ENCODE measurements around the gene LRBA. TPM values are rescaled to one million over a fixed set of nuclear protein-coding genes. Genes with fewer than 3 reads are reported as not detected.

The LRBA gene
- total and polyA plus RNA-seq, 8 donors: 7.3 to 156 (median 73.9) TPM

- Histone ChIP-seq H3K36me3 (no peaks in the 10 kb centered on the region), H3K9me3 (no peaks in the 10 kb centered on the region), H3K27me3 (no peaks in the 10 kb centered on the region), H3K27ac (no peak overlapping the region), H3K4me3 (no peak overlapping the region), H3K4me1 (peaks cover 0 to 11% (median 4%) of the 10 kb centered on the region in 4 donors)
- DNase-seq: peak in 1 of 2 donors; percentile 25
- TF ChIP-seq POLR2AphosphoS5 (IDR thresholded peaks at IDR 0.05): no peak
- no peak for TF ChIP-seq POLR2A (IDR thresholded peaks at IDR 0.05)
- no peak for TF ChIP-seq EP300 (IDR thresholded peaks at IDR 0.05)
- no peak for TF ChIP-seq CTCF (IDR thresholded peaks at IDR 0.05)
- intact Hi-C loops (cut with DNase I; ENCODE audit: low total_unique reads): no loop called here
- 44 to 65% (median 61%) methylated on average over 2 of the region's 2 CpGs for WGBS, 5 donors
Observed at GRCh38 chr4:150366487-150366999, 648.5 kb downstream of the LRBA start.

- intact Hi-C loops (cut with DNase I; ENCODE audit: low total_unique reads): no loop called here
- no peak for TF ChIP-seq EP300 (IDR thresholded peaks at IDR 0.05)
- no peak for TF ChIP-seq CTCF (IDR thresholded peaks at IDR 0.05)
- no peak for TF ChIP-seq POLR2AphosphoS5 (IDR thresholded peaks at IDR 0.05)
- TF ChIP-seq POLR2A (IDR thresholded peaks at IDR 0.05): no peak
Observed at GRCh38 chr4:150363721-150364688, 651.1 kb downstream of the LRBA start.

GRCh38 chr4:150358691-150359090 is 656.4 kb downstream of the LRBA start:
- Histone ChIP-seq H3K27ac (no peak overlapping the region), H3K9me3 (no peaks in the 10 kb centered on the region), H3K4me3 (no peak overlapping the region), H3K36me3 (no peaks in the 10 kb centered on the region), H3K27me3 (no peaks in the 10 kb centered on the region), H3K4me1 (peaks cover 0 to 14% (median 3%) of the 10 kb centered on the region in 4 donors)
- no peak for DNase-seq
- intact Hi-C loops (cut with DNase I; ENCODE audit: low total_unique reads): no loop called here
- no peak for TF ChIP-seq EP300 (IDR thresholded peaks at IDR 0.05)
- TF ChIP-seq POLR2AphosphoS5 (IDR thresholded peaks at IDR 0.05): no peak
- TF ChIP-seq CTCF (IDR thresholded peaks at IDR 0.05): no peak

More at GRCh38 chr4:150363721-150364688, 651.1 kb downstream of the LRBA start:
- H3K9me3 ChIP-seq: no peaks in the 10 kb centered on the region
- DNase-seq: no peak
- H3K27ac ChIP-seq: no peak overlapping the region
- no peak overlapping the region for H3K4me3 ChIP-seq
- H3K27me3 ChIP-seq: no peaks in the 10 kb centered on the region
- WGBS, 5 donors: 49 to 80% (median 49%) methylated on average over 2 of the region's 2 CpGs
- peaks cover 0 to 8% (median 3%) of the 10 kb centered on the region in 4 donors for H3K4me1 ChIP-seq
- no peaks in the 10 kb centered on the region for H3K36me3 ChIP-seq

- TF ChIP-seq POLR2A (IDR thresholded peaks at IDR 0.05) (no peak), EP300 (IDR thresholded peaks at IDR 0.05) (no peak), CTCF (IDR thresholded peaks at IDR 0.05) (no peak), POLR2AphosphoS5 (IDR thresholded peaks at IDR 0.05) (no peak)
- Histone ChIP-seq H3K4me3 (no peak overlapping the region), H3K27me3 (no peaks in the 10 kb centered on the region), H3K36me3 (no peaks in the 10 kb centered on the region), H3K4me1 (peaks cover 0 to 14% (median 3%) of the 10 kb centered on the region in 4 donors), H3K27ac (no peak overlapping the region), H3K9me3 (no peaks in the 10 kb centered on the region)
- 89 to 96% (median 95%) methylated on average over 1 of the region's 1 CpG for WGBS, 5 donors
- no peak for DNase-seq
- intact Hi-C loops (cut with DNase I; ENCODE audit: low total_unique reads): no loop called here
Observed at GRCh38 chr4:150357829-150358228, 657.3 kb downstream of the LRBA start.

All from stomach (tissue), 9 donors.